GM21367 (cell line): ENCODE data around the gene PHACTR3.

Source experiments
- ATAC-seq: cut with Tn5 transposase; IDR thresholded peaks from one replicate; pipeline ENCODE4 v1.9.1; 2021; ENCODE audit not compliant: unreplicated experiment

The PHACTR3 gene

DNA sequence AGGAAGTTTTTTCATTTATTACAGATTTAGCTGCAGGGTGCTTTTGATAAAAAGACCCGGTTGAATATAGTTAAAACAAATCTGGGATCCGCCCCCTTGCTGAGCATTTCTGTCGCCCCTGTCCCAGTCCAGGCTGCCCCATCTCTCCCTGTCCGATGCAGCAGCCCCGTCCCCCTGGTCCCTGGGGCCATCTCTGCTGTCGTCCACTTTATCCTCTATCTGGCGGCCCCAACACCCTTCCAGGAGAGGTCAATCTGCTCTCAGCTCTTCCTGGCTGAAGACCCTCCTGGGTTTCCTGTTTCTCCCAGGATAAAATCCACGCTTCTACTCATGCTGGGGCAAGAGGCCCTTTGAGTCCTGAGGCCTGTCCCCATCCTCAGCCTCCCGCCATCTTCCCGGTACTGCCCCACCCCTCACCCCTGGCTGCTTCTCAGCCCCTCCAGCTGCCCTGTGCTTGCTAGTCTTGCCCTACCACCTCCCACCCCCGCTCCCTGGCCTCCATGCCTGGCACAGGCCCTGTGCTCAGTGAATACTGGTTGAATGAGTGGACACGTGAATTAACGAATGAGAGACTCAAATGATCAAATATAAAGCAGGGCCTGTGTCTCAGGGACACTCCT lies 16.0 kb upstream of the PHACTR3 start:
- no peak for ATAC-seq

DNA sequence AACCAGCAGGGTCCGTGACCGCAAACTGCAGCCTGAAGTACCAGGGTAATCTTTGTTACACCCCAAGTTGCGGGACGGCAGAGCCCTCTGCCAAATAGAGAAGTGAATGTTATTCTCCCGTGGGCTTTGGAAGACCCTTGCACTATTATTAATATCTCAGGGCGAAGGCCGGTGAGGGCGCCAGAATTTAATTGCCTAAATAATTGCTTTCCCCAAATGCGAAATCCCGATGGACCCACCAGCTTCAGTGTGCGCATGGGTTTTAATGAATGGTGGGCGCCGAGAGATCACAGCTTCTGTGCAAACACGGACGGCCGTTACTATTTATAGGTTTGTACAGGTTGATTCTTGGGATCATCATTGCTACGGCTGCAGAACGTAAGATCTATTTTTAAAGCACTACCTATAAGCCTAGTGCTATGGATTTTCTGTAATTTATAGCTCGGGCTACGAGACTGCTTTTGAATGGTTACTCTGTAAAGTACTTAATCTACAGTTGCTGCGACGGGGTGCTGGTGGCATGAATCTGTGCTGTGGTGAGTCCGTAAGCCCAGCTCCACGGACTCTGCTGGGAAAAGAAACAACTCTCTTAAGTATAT lies 15.2 kb upstream of the PHACTR3 start:
- no peak for ATAC-seq

DNA sequence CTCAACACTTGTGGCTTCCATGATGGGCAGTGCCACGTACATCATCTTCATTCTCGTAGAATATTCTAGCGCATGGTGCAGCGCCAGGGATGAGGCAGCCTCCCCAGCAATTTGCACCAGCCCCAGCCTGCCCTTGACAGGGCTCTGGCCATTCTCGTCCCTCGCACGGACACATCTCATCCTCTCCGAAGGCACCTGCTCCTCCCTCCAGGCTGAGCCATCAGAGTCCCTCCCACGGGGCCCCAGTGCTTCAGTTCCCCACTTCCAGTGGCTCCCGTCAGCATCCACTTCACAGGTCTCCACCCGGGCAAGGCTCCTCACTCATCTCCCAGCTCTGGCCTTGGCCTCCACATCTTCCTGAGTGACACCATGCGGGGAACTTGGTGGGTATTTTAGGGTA lies 13.3 kb upstream of the PHACTR3 start:
- ATAC-seq, result no peak

DNA sequence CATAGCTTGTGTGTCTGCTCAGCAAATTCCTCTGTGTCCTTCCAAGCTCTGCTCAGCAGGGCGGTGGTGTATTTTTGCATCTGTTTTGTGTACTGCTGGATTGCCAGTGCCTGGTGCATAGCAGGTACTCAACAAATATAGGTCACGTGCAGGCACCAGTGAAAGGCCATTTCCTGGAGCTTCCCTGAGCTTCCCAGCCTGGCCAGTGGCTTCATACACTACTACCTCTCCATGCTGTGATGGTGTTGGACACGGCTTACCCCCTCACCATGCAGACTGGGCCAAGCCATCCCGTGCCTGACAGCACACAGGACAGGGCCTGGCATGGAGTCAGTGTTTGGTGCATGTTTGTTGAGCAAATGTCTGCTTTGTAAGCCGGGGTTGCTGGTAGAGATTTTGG lies 7.7 kb upstream of the PHACTR3 start:
- no peak for ATAC-seq

DNA sequence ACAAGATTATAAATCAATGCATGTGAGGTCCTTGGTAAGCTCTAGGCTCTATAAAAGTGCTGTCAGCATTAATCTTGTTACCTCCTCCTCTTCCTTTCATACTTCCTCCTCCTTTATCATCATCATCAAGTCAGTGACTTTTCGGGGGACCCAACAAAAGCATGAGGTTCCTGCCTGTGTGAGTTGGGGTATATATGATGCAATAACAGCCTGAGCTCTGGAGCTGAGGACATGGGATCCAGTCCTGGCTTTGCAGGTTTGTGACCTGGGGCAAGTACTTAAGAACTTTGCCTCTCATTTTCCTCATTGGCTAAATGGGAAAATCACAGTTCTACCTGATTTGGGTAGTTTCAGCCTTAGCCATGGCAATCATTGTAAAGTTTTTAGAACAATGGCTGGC lies 7.1 kb upstream of the PHACTR3 start:
- ATAC-seq, result no peak

DNA sequence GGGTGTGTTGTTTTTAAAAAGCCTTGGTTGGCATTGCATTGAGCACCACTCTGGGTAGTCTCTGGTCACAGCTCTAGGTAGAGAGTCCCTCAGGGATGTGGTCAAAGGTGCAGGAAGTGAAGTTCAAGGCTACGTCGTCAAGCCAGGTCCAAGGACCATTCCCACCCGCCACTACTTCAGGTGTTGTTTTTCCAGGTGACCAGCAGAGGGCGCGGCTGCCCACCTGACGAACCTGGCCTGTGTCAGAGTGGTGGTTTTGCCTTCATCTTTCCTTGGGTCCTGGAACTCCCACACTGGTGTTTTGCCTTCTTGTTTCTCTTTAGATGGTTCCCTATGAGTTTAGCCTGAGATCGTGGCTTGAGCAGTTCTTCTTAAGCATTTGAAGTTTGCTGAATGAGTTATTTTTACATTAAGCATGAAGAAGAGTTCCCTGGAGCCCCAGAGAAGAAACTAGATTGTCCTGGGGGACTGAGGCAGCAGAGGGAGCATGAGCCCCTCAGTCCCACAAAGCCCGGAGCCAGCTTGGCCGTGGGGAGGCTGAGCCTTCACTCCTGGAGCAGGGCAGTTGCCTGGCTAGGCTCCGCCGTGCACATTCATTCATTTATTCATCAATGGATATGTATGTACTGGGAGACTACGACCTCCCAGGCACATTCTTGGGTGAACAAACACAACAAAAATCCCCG lies 5.6 kb upstream of the PHACTR3 start:
- no peak for ATAC-seq

DNA sequence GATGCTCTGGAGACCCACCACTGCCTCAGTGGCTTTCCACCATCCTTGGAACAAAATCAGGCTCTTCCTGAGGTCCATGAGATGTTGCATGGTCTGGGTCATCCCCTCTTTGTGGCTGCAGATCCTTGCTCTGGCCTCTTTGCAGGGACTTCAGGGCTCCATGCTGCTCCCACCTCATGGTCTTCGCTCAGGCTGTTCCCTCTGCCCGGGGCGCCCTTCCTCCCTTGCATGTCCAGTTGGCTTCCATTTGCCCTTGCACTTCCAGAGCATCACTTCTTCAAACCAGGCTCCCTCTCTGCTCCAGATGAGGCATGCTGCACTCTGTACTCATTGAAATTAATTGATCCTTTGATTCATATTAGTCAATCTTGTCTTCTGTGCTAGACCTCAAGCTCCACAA lies 4.4 kb upstream of the PHACTR3 start:
- ATAC-seq, result no peak

DNA sequence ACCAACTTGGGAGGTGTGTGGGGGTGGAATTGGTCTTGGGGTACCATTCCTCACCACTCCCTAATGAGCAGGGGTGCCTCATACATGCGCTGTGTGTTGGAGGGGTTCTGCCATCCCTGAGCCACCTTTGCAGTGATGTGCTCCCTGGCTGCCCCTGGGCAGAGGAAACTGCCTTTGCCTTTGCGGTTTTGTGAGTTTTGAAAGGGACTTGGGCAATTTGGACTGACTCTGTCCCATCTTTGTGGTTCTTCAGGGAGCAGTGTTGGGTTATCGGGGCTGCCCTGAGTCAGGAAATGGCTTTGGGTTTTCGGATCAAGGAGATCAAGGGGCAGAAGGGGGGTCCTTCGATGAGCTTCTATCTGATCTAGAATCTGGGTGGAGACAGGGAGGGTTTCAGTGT lies 3.9 kb upstream of the PHACTR3 start:
- ATAC-seq, result no peak

DNA sequence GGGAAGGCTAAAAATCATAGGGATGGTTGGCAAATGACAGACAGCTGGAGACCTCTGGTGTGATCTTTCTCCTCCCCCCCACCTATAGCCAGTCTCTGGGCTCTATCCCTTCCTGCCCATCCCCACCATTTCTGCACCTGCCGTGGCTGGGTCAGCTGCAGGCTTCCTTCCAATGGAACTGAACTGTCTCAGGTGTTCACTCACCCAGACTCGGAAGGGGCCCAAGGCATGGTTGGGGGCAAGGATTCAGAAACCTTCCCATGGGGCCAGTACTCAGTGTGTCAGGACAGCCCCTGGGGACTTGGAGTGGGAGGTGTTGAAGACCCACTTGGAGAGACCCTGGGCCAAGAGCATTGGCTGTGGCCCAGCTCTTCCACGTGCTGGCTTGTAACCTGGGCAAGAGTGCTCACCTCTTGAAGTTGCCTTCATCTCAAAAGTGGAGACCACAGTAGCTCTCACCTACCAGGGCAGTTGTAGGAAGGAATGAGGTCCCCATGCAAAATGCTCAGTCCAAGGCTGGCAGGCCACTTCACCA lies 1.7 kb upstream of the PHACTR3 start:
- no peak for ATAC-seq

DNA sequence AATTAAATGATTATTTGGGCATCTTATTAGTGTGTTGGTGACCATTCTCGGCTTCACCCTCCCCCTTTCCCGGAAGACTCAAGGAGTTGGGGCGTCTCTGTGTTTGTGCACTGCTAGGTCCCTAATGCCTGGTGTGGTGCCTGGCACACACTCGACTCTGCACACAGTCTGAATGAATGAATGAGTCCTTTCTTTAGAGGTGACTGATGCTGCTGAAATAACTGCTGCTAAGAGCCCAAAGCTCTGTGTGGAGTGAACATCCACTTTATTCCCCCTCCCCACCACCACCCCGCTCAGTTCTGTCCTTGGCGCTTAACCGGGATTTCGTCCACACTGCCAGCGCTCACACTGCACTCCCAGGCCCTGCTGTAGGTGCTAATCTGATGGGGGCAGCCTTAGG lies 1.2 kb upstream of the PHACTR3 start:
- no peak for ATAC-seq

DNA sequence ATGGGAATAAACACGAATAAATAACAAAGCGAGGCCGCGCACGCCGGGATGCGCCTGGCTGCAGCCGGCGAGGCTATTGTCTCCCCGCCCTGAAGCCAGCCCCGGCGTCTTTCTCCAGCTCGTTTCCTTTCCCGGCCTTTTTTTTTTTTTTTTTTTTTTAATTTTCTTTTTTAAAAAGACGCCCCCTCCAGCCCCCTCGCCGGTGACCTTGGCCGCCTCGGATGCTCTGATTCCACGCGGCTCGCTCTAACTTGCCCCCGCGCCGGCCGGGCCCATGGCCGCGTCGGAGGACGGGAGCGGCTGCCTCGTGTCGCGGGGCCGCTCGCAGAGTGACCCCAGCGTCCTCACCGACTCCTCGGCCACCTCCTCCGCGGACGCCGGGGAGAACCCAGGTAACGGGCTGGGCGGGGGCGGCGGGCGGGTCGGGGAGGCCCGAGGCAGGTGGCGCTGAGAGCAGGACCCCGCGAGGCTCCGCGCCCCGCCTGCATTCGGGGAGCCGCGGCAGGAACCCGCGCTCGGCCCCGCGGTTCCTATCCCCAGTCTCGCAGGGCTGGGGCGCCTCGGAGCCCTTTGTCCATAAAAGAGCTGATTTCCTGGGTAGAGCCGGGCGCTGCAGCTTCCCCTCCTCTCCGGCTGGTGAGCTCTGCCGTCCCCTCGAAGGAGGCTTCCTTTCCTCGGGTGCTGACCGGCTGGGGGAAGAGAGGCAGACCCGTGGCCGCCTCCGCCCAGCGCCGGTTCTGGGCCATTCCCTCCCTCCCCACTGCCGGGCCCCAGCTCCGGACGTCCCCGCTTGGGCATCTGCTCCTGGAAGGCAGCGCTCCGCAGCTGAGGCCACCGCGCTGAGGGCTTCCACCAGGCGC lies 631 bp downstream of the PHACTR3 start:
- no peak for ATAC-seq

DNA sequence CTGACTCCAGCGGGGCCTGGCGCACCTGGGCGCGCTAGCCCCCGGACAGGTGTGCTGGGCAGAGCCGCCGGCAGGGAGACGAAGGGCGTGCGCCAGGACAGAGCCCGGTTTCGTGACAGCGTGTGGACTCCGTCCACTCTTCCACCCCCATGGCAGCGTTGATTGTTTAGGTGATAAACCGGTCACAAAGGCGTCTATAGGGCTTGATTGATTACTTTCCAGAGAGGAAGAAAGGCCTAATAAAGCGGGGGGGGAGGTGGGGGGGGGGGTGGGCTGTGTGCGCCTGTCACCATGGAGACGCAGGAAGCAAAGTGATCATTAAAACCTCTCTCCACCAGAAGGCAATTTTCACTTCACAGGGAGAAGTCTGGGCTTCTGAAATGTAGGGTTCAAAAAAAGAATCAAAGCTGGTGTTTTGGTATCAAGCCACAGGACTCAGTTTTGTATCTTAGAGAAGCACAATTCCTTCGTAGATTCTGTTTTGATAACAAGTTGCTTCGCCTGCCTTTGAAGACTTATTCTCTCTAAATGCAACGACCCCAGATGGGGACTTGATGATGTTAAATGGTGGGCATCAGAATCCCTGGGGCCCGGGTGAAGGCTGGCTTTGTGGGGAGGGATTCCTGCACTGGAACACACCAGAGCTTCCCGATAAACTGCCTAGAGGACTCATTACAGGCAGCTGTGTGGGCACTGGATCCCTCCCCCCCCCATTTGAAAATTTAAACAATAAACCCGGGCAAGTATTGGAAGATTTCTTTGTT lies 1.4 kb downstream of the PHACTR3 start:
- ATAC-seq, result no peak

DNA sequence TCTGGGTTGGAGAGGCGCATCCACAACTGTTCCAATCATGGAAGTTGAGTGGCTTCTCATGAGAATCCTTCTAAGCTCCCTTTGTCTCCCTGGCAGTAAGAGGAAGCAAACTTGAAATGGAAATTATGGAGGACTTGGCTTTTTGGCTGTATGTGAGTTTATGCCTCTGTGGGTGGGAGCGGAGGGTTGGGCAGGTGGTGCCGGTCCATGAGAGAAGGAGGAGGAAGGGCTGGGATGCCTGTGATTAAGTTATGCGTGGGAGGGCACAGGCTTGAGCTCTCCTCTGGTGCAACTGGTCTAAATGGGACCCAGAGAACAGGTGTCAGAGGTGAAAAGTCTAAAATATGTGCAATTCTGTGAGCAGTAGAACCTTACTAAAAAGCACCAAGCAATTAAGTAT lies 2.2 kb downstream of the PHACTR3 start:
- ATAC-seq, result no peak

DNA sequence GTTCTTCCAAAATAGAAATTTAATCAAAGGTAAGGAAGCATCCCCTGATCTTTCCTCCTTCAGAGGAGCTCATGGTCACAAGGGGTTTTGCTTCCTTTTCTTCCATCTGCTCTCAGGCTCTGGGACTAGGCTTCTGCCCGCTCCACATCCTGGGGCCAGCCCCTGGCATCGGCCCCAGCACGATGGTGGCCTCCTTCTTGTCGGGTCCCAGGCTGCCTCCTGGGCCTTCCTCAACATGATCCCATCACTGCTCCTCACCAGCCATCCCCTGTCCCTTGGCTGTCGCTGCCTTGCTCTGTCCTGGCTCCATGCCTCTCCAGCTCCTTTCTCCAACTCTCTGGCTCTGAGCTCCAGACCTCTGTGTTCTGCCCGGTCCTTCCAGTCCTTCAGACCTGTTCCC lies 4.1 kb downstream of the PHACTR3 start:
- no peak for ATAC-seq

DNA sequence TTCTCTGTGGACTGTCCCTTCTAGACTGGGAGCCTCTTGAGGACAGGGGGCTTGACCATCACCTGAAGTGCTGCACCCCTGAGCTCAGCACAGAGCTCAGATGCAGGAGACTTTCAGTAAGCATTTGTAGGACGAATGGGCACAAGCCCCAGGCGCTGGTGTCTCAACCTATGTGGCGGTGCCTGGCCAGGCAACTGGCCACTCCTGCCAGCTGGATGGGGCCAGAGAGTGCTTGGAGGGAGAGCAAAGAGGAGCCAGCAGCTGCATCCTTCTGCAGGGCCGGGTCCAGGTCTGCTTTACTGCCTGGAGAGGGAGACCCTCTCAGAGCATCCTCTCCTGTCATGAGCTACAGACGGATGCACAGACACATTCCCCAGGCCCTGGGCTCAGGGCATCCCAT lies 4.5 kb downstream of the PHACTR3 start:
- no peak for ATAC-seq

DNA sequence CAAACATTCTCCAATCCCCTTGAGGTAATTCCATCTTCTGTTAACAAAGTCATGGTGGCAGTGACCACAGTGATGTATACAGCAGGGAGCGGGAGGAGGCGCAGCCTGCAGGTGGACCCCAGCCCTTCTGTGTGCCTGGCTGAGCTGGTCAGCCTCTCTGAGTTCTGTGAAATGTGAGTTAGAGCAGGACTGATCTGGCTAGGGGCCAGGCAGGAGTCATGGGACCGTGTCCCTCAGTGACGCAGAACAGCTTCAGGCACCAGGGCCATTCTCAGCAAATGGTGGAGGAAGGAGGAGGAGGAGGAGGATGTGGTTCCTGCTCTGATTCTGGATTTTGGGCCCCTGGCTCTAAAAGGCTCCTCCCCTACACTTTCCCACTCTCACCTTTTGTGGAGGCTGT lies 6.9 kb downstream of the PHACTR3 start:
- ATAC-seq, result no peak

DNA sequence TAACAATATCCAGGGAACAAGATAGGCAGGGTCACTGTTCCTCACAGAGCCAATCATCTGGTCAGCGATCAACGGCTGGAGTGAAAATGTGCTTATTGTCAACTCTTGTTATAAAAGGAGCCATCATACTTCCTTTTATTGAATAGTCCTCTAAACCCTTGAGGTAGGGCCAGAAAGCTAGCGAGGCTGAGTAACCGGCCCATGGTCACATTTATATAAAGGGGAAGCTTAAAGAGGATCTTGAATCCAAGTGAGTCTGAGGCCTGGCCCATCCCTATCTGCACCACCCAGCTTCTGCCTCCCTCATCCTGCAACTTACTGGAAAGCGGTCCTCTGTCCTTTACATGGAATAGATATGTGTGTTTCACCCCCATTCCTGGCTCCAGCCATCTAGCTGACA lies 9.5 kb downstream of the PHACTR3 start:
- ATAC-seq, result no peak

DNA sequence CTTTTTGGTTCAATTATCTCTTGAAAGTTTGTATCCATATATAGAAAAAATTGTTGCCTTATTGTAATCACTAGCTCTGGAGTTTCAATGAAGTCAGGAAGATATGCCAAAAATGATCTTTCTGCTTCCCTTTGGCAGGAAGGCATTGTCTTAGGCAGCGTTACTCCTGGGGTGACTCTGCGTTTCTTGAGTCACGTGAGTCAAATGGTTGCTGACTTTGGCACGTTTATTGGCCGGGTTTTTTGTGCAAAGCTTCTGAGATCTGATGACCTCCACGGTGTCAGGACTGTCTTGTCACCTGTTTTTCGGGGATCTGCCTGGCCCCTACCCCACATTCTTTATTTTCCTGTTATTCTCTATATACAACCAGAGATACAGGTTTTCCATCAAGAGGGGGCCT lies 10.4 kb downstream of the PHACTR3 start:
- no peak for ATAC-seq

DNA sequence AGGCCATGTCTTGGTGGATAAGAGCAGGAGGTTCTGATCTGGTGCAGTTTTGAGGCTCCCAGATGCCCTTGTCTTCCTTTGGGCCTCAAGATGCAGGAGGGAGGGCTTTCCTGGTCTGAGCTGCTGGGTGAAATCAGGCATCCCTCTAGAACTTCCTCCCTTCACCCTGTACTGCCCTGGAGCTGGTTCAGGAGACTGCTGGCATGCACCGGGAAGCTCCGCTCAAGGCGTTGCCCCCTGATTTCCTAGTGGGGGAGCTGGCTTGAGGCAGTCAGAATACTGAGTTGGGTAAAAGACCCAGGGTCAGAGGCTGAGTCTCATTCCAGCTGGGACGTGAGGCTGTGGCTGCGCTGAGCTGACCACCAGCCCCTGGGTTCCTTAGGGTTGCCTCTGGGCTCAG lies 12.0 kb downstream of the PHACTR3 start:
- ATAC-seq, result no peak

DNA sequence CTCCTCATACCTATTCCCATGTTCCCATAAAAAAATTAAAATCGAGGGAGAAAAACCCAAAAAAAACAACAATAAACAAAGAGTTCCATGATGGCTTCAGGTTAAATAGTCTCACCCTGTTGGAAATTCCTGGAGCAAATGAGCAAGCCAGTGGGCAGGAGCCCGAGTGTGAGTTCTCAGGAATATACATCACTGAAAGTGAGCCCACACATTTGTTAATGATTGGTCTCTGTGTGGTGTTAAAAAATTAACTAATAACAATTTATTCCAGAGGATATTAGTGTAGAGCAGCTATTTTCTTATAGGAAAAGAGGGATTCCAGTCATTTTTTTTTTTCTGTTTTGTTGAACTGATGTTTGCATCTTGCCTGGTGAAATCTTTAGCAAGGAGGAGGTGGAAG lies 12.9 kb downstream of the PHACTR3 start:
- ATAC-seq, result no peak

DNA sequence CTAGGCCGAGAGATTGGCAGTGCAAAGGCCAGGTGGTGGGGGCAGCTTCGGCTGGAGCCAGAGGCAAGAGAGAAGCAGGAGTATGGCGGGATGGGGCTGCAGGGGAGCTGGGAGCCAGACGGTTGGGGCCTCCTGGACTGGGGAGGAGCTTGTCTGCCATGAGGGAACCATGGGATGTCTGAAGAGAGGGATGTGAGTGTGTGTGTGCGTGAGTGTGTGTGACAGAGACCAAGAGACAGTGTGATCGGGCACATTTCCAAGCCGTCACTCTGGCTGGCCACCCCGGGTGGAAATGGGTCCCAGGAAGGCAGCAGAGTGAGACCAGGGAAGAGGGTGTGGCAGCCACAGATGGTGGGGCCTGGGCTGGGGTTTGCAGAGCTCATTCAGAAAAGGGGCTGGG lies 13.8 kb downstream of the PHACTR3 start:
- ATAC-seq, result no peak
